Stimulated activated CD8-positive, alpha-beta memory T cell treated with anti-CD3 and anti-CD28 coated beads, Interleukin-15, amount 100 ng/mL, for 4 hours (primary cell): ENCODE measurements around the gene COMMD2.

Source experiments
- DNase-seq, 2 donors: peaks; one replicate each; pipeline ENCODE4 v3.0.0-alpha.2; 2020; ENCODE audit warnings: low read depth in 2 of 2

COMMD2 gene

DNA sequence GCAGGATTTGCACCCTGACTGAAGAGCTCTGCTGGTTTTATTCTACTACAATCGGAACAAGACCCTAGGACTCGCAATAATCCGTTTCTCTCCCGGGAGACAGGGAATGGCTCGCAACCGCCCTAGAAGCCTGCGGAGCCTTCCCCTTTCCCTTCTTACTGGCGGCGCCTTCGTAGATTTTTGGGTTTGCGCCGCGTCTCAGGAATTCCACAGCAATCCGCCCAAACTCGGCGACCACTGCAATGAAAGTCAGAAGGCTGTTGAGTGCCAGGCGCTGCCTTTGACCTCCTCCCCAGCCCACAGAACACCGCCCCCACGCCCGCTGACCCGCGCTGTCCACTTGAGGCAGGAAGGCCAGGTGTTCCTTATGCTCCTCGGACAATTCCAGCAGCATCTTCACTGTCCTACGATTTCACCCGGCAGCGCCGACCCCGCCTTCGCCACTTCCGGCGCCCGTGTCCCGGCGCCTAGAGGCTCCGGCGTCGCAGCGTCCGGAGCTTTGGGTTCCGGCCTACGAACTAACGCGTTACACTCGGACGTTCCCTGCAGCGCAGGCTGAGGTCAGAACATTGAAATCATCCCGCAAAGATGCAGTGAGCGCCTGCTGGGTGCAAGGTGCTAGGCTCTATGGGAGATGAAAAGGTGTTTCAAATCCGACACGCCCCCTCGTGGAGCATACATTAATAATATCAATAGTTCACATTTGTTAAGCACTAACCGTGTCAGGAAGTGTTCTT is at the start of gene COMMD2:
Gene COMMD2, minus strand, starts transcription at position 439 of the 737 bp plus-strand sequence. Its CDS starts 45 bp downstream, at position 394.
- DNase-seq = peak; percentile 42 to 53

DNA sequence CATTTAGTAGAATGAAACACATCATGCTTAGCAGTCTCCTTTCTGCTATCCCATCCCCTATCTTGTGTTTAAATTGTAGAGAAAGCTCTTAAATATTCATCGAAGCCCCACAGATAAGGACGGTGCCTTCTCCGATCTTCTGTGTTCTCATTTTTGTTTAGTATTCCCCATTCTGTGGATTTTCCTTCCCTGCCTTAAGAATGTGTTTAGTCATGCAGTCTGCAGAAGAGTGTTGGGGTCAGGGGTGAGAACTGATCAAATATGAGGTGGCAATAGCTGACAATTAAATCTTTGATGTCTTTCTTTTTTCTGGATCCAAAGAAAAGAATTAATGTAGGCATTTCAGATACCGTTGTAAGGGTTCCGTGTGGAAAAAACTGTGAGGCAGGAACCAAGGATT is 49.4 kb upstream of the COMMD2 start:
- DNase-seq = no peak

DNA sequence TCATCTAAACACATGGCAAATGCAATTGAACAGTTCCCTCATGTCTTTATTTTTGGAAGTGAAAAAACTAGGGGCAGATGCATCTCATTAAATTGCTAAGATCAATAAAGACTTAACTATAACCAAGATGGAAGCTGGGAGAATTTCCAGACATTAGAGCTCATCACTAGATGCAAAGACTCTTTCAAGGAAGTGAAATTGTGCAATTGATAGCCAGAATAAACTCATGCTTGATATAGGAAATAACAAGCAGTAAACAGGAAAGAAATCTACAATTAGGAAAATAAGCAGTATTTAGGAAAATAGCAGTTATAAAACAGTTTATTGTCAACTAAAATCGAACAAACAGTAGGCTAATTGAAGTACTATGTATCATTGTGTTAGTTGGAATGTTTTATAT is 48.9 kb upstream of the COMMD2 start:
- DNase-seq = no peak

DNA sequence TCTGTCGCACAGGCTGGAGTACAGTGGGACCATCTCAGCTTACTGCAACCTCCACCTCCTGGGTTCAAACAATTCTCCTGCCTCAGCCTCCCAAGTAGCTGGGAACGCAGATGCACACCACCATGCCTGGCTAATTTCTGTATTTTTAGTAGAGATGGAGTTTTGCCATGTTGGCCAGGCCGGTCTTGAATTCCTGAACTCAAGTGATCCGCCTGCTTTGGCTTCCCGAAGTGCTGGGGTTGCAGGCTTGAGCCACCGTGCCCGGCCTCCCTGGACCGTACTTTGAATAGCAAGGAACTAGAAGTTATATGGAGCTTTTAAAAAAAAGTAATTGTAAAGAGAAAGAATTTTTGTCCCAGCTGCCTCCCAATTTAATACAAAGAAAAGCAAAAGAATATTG is 48.4 kb upstream of the COMMD2 start:
- DNase-seq = no peak

DNA sequence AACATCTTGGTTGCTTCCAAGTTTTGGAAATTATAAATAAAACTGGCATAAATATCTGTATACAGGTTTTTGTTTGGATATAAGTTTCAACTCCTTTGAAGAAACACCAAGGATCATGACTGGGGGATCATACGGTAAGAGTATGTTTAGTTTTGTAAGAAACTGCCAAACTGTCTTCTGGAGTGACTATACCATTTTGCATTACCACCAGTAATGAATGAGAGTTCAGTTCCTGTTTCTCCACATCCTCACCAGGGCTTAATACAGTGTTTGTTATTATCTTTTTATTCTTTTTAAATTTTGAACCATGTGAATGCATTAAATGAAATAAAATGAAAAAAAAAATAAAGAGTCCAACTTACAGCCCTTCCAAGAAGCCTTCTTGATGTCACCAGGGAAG is 43.7 kb upstream of the COMMD2 start:
- DNase-seq = no peak

DNA sequence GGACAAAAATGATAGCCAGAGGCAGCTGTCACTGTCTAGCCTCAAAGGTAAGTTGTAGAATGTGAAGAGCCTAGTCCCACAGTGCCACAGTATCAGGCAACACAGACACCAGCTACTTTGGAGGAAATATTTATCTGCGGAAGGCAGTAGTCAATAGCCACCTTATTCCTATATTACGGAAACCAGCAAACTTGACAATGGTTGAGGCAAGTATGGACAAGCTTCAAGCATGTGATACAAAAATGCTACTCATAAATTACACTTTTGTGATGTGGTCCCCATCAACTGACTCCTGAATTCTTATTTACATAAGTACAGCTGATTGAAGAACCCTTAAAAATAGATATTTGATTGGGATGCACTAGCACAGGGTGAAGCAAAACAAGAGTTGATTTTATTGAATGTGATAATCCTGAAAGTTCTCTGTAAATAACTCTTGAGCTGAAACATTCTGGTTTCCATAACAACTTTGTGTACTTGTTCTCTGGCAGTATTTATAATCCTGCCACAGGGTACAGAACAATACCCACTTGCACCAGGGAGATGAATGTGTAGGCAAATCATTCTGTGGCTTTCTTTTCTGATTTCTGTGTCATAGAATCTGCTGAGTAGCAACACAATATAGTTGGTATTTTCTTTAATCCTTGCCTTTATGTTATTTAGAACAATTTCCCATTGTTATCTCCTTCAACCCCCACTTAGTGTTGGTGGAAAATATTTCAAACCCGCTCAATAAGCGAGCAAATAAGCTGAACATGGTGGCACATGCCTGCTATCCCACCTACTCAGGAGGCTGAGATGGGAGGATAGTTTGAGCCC is 40.4 kb upstream of the COMMD2 start, which contains the start of gene ANKUB1:
Gene ANKUB1, minus strand, starts transcription at position 103 of the 819 bp plus-strand sequence. CDS start 188 bp downstream, outside the sequence.
- DNase-seq = no peak

DNA sequence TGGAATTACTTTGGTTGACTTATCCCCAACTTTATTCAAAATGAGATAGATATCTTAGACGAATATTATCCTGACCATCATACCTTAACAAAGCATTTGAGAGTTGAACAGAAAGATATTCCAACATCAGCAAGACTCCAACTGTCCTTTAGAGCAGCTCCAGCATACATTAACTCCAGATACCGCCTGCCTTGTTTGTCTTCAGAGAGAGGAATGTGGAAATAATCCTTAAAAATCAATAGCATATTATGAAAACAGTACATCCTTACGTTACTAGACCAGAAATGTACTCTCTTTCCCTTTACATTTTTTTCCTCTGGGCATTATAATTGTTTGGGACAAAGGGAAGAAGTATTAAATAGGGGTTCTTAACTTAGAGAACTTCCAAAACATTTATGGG is 38.4 kb upstream of the COMMD2 start:
- no peak for DNase-seq

DNA sequence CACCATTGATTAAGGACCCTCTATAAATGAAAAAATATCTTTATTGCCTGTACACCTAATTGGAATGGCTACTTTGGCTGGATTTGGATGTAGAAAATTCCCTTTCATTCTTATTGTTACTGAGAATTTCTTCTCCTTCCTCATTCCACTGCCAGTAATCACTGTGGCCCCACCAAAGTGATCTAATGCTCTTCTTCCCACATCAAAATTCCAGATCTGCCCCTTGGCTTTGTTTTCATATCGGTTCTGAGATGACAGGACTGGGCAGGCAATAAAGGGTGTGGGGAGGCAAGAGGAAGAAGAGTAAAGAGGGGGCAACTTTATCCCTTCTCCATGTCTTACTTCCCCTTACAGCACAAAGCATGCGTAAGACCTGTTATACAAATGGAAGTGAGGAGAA is 38.0 kb upstream of the COMMD2 start:
- no peak for DNase-seq

DNA sequence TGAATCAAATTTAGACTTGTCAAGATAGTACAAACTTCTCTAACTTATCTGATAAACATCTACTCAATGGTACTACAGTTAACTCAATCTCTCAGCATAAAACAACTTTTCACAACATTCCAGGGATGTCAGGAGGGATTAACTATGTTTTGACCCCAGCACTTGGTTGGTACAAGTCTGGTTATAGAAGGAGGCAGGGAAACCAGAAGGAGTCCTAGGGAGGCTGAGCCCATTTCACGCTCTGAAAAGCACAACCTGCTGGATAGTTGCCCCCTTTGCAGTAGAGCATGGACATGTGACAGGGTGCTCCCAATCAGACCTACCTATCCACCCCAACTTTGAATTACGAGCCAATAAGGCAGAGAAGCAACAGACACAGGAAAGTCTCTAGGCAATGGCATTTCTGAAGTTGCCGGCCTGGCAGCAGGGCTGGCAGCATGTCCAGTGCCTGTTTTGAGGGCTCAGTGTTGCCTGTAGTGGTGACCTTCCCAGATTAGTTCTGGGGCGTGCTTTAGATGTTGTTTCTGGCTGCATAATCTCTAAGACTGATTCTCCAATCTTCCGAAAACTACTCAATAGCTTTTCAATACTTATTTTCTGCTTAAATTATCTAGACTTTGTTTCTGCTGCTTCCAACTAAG is 31.9 kb upstream of the COMMD2 start:
- no peak for DNase-seq

DNA sequence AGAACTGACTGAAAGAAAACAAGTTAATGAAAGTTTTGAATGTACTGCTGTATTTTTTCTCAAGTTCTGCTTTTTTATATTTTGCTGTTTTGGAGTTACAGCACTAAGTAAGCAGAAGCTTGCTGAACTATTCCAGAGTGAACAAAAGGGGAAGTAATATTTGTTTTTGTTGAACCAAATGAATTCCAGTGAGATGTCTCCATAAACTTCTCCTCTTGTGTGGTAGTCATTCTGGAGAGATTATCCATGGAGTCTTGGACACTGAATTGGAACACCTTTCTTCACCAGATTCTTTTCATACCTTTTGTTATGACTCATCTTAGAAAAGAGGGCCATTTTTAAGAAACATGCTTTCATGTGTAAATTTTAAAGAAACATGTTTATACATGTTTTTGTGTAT is 31.3 kb upstream of the COMMD2 start:
- DNase-seq = no peak

DNA sequence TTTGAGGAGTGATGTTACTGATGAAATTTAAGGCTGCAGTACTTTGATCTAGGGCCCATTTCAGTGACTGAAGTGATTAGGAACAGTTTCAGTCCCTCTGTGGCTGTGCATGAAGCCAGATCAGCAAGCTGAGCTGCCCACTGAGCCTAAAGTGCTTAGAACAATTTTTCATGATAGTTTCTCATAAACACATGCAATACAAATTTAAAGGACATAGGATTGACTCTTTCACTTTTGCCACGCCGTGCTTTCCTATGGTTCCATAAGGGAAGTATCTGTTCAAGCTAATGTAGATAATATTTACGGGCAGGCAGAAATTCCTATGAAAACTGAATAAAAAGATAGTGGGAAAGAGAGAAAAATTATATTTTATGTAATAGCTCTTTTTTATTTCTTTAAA is 29.5 kb upstream of the COMMD2 start:
- DNase-seq = no peak

DNA sequence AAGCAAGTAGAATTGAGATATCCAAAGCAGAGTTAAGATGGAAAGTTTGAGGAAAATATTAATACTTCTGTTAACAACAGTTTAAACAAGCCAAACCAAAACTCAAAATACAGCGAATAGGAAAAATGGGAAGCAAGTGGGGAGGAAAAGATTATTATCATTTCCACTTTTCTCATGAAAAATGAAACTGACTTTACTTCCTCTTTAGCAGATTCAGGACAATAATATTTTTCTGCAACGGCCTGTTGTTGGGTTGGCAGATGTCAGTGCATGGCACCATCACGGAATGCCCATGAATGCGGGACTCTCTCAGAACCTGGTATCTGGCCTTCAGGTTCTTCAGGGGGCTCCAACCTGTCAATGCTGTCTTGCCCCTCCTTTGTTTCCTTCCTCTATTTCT is 28.9 kb upstream of the COMMD2 start:
- no peak for DNase-seq

DNA sequence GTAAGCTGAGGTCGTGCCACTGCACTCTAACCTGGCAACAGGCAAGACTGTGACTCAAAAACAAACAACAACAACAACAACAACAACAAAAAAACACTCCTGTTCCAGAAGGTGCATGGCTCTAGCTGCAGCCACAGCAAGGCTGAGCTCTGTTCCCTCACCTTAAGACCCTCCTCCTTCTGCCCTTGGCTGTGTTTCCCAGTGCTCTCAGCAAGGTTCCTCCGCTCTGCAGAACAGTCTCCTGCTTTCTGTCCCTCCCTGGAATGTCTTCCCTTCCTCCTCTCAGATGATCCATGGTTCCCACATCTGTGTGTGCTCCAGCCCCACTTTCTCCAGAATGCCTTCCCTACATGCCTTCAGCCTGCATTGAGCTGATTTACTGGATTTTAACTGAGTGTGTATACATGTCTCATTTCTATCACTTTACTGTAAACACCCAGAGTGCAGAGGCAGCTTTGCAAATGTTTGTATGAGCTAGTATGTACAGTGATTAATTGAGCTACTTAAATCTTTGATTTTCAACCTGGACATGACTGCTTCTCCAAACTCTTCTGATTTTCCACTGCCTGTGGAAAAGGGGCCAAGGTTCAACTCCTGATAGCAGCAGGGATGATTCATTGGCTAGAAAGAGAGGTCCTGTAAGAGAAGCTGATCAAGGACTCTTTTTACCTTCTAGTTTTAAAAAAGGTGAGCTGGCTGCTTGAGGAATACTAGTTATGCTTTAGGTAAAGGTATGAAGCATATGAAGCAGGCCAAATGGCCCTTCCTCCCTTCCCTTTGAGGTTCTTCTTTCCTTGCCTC is 25.3 kb upstream of the COMMD2 start:
- no peak for DNase-seq

DNA sequence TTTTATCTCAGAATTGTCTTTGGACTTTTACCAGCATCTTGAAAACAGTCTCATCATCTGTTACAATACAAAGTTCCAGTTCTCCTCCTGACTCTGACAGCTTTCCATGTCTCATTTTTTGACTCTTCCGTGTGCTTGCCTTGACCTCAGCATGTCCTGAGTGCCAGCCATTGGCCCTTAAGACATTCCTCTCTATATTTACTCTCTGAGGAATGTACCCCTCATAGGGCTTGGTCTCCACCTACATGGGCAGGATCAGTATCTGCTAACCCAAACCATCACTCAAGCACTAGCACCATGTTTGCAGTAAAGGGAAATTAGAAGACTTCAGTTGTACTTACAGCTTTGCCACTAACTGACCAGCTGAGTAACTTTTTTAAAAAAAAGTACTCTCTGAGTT is 23.9 kb upstream of the COMMD2 start:
- no peak for DNase-seq

DNA sequence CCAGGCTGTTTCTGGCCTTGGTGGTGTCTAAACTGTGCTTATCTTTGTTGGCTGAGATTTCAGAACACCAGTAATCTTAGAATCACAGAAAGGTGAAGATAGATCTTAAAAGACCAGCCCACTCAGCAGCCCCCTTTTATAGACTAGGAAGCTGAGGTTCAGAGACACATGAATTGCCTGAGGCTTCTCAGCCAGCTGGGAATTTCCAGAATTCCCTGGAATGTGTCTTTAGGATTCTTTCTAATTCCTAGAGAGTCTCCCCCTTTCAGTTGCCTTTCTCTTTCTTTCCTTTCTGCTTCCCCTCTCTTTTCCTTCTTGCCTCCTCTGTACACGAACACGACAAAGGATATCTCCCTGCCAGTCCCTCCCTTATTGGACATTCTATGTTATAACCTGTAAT is 20.6 kb upstream of the COMMD2 start:
- no peak for DNase-seq

DNA sequence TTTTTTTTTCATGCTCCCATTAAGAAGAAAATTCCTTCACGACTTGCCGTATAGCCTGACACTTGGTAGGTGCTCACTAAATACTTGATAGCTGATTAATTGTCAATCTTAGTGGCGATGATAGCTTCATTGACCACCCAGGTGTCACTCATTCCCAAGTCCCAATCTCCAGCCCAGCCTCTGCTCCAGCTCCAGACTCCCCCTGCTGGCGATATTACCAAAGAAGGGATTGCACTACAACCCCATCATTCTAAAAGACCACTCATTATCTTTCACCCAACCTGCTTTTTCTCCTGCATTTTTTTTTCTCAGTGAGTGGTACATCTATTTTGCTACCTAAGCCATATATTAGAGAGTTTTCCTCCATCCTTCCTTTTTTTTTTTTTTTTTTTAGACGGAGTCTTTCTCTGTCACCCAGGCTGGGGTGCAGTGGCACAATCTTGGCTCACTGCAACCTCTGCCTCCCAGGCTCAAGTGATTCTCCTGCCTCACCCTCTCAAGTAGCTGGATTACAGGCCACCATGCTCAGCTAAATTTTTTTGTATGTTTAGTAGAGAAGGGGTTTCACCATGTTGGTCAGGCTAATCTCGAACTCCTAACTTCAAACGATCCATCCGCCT is 19.5 kb upstream of the COMMD2 start:
- DNase-seq = no peak

DNA sequence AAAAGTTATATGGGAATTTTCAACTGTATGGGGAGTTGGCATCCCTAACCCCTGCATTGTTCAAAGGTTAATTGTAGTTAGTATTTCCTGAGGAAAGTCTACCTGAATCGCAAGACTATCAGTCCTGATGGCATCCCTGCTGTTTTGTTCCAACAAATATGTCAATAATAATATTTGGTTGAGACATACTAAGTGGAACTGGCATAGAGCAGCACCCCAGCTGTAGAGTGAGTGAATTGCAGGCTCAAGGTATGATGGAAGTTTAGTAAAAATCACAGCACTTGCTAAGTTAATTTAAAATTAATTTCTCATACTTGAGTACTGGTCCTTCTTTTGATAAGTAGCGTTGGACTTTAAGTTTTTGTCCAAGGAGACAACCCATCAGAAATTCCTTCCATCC is 18.0 kb upstream of the COMMD2 start:
- DNase-seq = no peak

DNA sequence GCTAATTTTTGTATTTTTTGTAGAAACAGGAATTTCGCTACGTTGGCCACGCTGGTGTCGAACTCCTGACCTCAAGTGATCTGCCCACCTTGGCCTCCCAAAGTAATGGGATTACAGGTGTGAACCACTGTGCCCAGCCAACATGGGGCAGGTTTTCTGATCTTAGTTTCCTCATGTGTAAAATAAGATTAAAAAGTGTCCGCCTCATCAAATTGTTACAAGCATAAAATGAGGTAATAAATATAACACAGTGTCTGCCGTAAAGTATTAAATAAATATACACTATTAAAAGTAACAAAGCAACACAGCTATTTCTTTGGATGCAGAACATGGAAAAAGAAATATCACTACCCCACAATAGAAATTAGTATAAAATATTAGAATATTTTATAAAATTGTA is 16.4 kb upstream of the COMMD2 start:
- DNase-seq = no peak

DNA sequence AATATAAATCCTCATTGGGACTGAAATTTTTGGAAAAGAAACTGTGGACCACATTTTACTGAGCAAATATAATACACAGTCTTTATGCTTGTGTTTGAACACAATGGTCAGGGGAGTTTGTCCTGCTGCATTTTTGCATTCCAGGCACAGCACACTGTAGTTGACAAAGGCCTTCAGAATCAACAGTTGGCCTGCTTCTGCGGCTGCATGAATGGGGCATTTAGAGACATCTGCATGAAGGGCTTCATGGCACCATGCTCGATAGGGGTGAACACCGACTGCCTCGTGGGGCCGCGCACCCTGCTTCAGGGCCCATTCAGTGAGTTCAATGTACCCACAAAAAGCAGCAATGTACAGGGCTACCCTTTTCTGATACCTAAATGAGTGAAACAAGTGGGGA is 15.4 kb upstream of the COMMD2 start:
- DNase-seq = no peak

DNA sequence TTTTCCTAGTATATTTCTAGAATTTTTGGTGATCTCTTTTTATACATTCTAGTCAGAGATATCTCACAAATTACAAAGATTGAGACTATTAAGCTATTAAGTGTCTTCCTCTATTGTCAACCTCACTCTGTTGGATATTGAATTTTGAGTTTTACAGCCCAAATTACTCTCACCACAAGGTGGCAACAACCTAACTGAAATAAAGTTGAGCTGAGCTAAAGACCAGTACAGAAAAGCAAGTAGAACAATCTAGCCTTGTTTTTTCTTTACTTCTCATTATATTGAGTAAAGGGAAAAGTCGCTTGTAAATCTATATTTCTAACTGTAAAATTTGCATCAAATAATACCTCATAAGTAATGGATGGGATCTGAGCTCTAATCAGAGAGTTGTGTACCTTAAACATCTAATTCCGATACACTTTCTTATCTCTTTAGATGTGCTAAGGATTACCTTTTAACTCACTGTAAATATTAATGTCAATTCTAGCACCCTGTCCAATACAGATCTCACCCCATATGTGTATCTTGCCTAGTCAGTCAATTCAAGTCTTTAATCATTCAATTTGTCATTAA is 13.6 kb upstream of the COMMD2 start:
- no peak for DNase-seq

DNA sequence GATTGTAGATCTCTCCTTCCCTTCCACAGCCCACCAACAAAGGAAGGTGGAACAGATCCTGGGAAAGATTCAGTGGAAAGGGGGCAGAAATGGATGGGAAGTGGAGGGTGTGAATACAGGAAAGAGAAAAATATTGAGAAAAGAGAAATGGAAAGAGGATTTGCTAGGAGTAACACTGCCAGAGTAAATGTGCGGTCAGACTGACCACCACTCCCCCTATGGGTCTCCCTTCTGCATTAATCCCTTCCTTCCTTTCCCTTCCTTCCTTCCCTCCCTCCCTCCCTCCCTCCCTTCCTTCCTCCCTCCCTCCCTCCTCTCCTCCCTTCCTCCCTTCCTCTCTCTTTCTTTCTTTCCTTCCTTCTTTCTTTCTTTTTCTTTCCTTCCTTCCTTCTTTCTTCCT is 12.0 kb upstream of the COMMD2 start:
- DNase-seq = no peak
